Measurements from ENCODE around the gene OR51Q1. TPM values are rescaled to one million over a fixed set of nuclear protein-coding genes. Genes with fewer than 3 reads are reported as not detected.

The OR51Q1 gene
- total and polyA plus RNA-seq, 2 of the 13 experiments (the other 11 are each of a cell fraction or from before 2014, with no cell fraction given), result not detected

DNA sequence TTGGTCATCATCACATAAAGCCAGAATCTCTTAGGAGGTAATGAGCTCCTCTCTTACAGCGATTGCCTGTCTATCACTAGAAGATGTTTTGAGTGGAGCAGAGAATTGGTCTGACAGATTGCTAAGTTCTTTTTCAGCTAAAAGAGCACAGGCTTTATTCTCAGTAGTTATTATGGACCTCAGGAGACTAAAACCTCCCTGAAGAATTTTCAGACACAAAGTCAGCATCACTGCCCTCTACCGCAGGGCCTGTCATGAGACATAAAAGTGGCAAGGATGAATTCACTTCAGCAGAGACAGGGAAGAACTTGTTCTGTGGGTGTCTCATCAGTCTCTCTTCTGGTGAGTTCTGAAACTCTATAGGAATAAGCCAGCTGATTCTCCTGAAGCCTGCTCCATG lies 27.1 kb downstream of the OR51Q1 start, which contains the start of gene OR51I2 (continued):
- TF ChIP-seq, protein P1, sequence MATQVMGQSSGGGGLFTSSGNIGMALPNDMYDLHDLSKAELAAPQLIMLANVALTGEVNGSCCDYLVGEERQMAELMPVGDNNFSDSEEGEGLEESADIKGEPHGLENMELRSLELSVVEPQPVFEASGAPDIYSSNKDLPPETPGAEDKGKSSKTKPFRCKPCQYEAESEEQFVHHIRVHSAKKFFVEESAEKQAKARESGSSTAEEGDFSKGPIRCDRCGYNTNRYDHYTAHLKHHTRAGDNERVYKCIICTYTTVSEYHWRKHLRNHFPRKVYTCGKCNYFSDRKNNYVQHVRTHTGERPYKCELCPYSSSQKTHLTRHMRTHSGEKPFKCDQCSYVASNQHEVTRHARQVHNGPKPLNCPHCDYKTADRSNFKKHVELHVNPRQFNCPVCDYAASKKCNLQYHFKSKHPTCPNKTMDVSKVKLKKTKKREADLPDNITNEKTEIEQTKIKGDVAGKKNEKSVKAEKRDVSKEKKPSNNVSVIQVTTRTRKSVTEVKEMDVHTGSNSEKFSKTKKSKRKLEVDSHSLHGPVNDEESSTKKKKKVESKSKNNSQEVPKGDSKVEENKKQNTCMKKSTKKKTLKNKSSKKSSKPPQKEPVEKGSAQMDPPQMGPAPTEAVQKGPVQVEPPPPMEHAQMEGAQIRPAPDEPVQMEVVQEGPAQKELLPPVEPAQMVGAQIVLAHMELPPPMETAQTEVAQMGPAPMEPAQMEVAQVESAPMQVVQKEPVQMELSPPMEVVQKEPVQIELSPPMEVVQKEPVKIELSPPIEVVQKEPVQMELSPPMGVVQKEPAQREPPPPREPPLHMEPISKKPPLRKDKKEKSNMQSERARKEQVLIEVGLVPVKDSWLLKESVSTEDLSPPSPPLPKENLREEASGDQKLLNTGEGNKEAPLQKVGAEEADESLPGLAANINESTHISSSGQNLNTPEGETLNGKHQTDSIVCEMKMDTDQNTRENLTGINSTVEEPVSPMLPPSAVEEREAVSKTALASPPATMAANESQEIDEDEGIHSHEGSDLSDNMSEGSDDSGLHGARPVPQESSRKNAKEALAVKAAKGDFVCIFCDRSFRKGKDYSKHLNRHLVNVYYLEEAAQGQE (IDR thresholded peaks at IDR 0.05; ENCODE audit: borderline replicate concordance in 1 of 2, low read depth in 1 of 2, low read length in 2 of 2), result no peak
- TF ChIP-seq ZBTB1 (CRISPR knock-in tag; IDR thresholded peaks at IDR 0.05; ENCODE audit: borderline replicate concordance) (no peak), ZNF230 (CRISPR knock-in tag; IDR thresholded peaks at IDR 0.05) (no peak), DNMT3B (CRISPR knock-in tag; conservative IDR thresholded peaks at IDR 0.05) (no peak)

DNA sequence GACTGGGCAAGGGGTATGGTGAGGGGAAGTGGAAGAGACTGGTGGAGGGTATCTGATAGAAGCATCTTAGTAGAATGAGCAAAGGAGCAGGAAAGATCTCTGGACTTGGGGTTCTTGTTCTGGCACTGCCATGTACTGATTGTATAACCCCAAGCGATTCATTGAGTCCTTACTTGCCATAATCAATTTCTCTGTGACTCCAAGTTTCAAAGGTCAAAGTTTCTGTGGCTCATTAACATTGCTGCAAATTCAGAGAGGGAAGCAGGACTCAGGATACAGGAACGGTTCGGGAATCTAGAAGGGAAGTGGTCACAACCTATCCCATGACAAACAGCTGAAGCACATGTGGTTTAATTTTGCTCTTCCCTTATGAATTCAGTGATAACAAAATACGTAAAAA lies 27.5 kb downstream of the OR51Q1 start:
- 0 out of 5 replicates have a peak, but pooled peaks cover 0 to 9% of the 10 kb centered on the region in 2 experiments for H3K27me3 ChIP-seq (ENCODE audit: control insufficient read depth in 1 of 2, insufficient read depth in 2 of 2, low read length in 2 of 2)
- no peaks in the 10 kb centered on the region for H4K20me1 ChIP-seq (ENCODE audit: insufficient read depth, low read length)
- FAIRE-seq, result no peak
- no peak for ATAC-seq
- no peaks in the 10 kb centered on the region for H3K36me3 ChIP-seq (replicated peaks in 1 of 2; ENCODE audit: control insufficient read depth in 1 of 2, insufficient read depth in 2 of 2, low read length in 2 of 2)
- no TSS peak for BruUV-seq (replicated peaks)
- no peak for DNase-seq (ENCODE audit: low spot score)
- H2AFZ ChIP-seq (ENCODE audit: low read length), result no peak overlapping the region
- H3K9me3 ChIP-seq (ENCODE audit: low read length), result no peaks in the 10 kb centered on the region
- H3K4me3 ChIP-seq (replicated peaks in 1 of 3; ENCODE audit: insufficient read depth in 1 of 3, low read depth in 2 of 3, low read length in 3 of 3), result no peak overlapping the region
- no peaks in the 10 kb centered on the region for H3K79me2 ChIP-seq (ENCODE audit: insufficient read depth, low read length)
- no peak overlapping the region for H3K4me2 ChIP-seq (ENCODE audit: low read depth, low read length)
- intact Hi-C loops (cut with micrococcal nuclease; ENCODE audit: unreplicated experiment), result no loop called here
- no peak overlapping the region for H3K27ac ChIP-seq (ENCODE audit: extremely low read length, insufficient read depth, low read length)
- TF ChIP-seq KLF11 (CRISPR knock-in tag; IDR thresholded peaks at IDR 0.05) (no peak), ZNF329 (CRISPR knock-in tag; IDR thresholded peaks at IDR 0.05; ENCODE audit: low read depth) (no peak), SRSF1 (optimal IDR thresholded peaks at IDR 0.05; ENCODE audit: low read depth, low read length) (no peak), ZNF75D (CRISPR knock-in tag; IDR thresholded peaks at IDR 0.05; ENCODE audit: borderline replicate concordance) (no peak), NKX3-1 (CRISPR knock-in tag; IDR thresholded peaks at IDR 0.05) (no peak), KLF13 (CRISPR knock-in tag; IDR thresholded peaks at IDR 0.05) (no peak), MXI1 (IDR thresholded peaks at IDR 0.05; ENCODE audit: borderline replicate concordance, low read depth, low read length) (no peak), ZFAT (CRISPR knock-in tag; conservative IDR thresholded peaks at IDR 0.05) (no peak), ZMAT3 (CRISPR knock-in tag; conservative IDR thresholded peaks at IDR 0.05) (no peak), SRY (CRISPR knock-in tag; IDR thresholded peaks at IDR 0.05) (no peak)
- TF ChIP-seq, protein P2, sequence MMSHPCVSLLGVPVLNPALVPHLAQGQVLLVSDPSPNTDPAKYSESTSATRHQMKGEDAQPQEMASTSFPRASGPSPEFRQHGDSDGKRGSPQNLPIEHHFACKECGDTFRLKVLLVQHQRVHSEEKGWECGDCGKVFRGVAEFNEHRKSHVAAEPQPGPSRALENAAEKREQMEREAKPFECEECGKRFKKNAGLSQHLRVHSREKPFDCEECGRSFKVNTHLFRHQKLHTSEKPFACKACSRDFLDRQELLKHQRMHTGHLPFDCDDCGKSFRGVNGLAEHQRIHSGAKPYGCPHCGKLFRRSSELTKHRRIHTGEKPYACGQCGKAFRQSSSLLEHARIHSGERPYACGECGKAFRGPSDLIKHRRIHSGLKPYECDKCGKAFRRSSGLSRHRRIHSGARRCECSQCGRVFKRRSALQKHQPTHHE (CRISPR knock-in tag; IDR thresholded peaks at IDR 0.05; ENCODE audit: borderline replicate concordance), result no peak
- TF ChIP-seq, protein P3, sequence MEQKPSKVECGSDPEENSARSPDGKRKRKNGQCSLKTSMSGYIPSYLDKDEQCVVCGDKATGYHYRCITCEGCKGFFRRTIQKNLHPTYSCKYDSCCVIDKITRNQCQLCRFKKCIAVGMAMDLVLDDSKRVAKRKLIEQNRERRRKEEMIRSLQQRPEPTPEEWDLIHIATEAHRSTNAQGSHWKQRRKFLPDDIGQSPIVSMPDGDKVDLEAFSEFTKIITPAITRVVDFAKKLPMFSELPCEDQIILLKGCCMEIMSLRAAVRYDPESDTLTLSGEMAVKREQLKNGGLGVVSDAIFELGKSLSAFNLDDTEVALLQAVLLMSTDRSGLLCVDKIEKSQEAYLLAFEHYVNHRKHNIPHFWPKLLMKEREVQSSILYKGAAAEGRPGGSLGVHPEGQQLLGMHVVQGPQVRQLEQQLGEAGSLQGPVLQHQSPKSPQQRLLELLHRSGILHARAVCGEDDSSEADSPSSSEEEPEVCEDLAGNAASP (CRISPR knock-in tag; IDR thresholded peaks at IDR 0.05; ENCODE audit: borderline replicate concordance), result no peak
- 4% methylated on average over 4 of the region's 4 CpGs for WGBS (ENCODE audit: low lambda C conversion rate)
- POLR2A ChIA-PET, result no interaction called here
- H3K9ac ChIP-seq (ENCODE audit: insufficient read depth, low read depth, low read length), result no peak overlapping the region
- in situ Hi-C loops (cut with HindIII; ENCODE audit: extremely low pct_ligation_motif_present, low pct_unique_long_range_greater_than_20kb), result no loop called here
- H3K4me1 ChIP-seq (ENCODE audit: insufficient read depth, low read length), result no peaks in the 10 kb centered on the region
- CTCF ChIA-PET (ENCODE audit: low intra/inter-chr PET ratio, low total read pairs), result no interaction called here

Measured in HepG2 (cell line).